Measurements from ENCODE around the gene CPZ.

Gene CPZ

GRCh38 chr4:8592366-8593263 lies at the start of gene CPZ:
Gene CPZ, plus strand, starts transcription at chr4:8592765. Its CDS starts 69 bp downstream, at chr4:8592834.
- Mint-ChIP-seq H3K27ac (no peak within 1 kb of the TSS), H3K4me1 (ENCODE audit: low read depth) (no peaks in the 10 kb centered on the region), H3K9me3 (no peaks in the 10 kb centered on the region), H3K36me3 (ENCODE audit: low read depth) (no peaks in the 10 kb centered on the region), H3K27me3 (peaks cover 41% of the 10 kb centered on the region), H3K4me3 (no peak within 1 kb of the TSS)
- intact Hi-C loops (cut with micrococcal nuclease): no loop called here

- H3K9me3 Mint-ChIP-seq: no peaks in the 10 kb centered on the region
- peaks cover 2% of the 10 kb centered on the region for H3K27me3 Mint-ChIP-seq
- intact Hi-C loops (cut with micrococcal nuclease): no loop called here
- no peaks in the 10 kb centered on the region for H3K36me3 Mint-ChIP-seq (ENCODE audit: low read depth)
- no peak overlapping the region for H3K4me3 Mint-ChIP-seq
- no peak overlapping the region for H3K27ac Mint-ChIP-seq
- H3K4me1 Mint-ChIP-seq (ENCODE audit: low read depth): peaks cover 5% of the 10 kb centered on the region
Observed at GRCh38 chr4:8542776-8543525, 49.6 kb upstream of the CPZ start.

GRCh38 chr4:8543623-8544022 lies 48.9 kb upstream of the CPZ start:
- no peak overlapping the region for H3K27ac Mint-ChIP-seq
- intact Hi-C loops (cut with micrococcal nuclease): no loop called here
- no peaks in the 10 kb centered on the region for H3K36me3 Mint-ChIP-seq (ENCODE audit: low read depth)
- peaks cover 2% of the 10 kb centered on the region for H3K27me3 Mint-ChIP-seq
- H3K4me3 Mint-ChIP-seq: no peak overlapping the region
- no peaks in the 10 kb centered on the region for H3K9me3 Mint-ChIP-seq
- H3K4me1 Mint-ChIP-seq (ENCODE audit: low read depth): peaks cover 5% of the 10 kb centered on the region

- H3K27me3 Mint-ChIP-seq: peaks cover 2% of the 10 kb centered on the region
- peaks cover 5% of the 10 kb centered on the region for H3K4me1 Mint-ChIP-seq (ENCODE audit: low read depth)
- H3K27ac Mint-ChIP-seq: no peak overlapping the region
- intact Hi-C loops (cut with micrococcal nuclease): no loop called here
- no peak overlapping the region for H3K4me3 Mint-ChIP-seq
- no peaks in the 10 kb centered on the region for H3K9me3 Mint-ChIP-seq
- no peaks in the 10 kb centered on the region for H3K36me3 Mint-ChIP-seq (ENCODE audit: low read depth)
Observed at GRCh38 chr4:8544282-8544681, 48.3 kb upstream of the CPZ start.

GRCh38 chr4:8544741-8545438 lies 47.7 kb upstream of the CPZ start:
- H3K9me3 Mint-ChIP-seq: no peaks in the 10 kb centered on the region

GRCh38 chr4:8545439-8545765 lies 47.2 kb upstream of the CPZ start:
- no peak overlapping the region for H3K4me3 Mint-ChIP-seq
- intact Hi-C loops (cut with micrococcal nuclease): no loop called here

More at GRCh38 chr4:8544741-8545438, 47.7 kb upstream of the CPZ start:
- H3K27me3 Mint-ChIP-seq: peaks cover 2% of the 10 kb centered on the region
- no peak overlapping the region for H3K27ac Mint-ChIP-seq
- intact Hi-C loops (cut with micrococcal nuclease): no loop called here
- H3K36me3 Mint-ChIP-seq (ENCODE audit: low read depth): no peaks in the 10 kb centered on the region
- H3K4me1 Mint-ChIP-seq (ENCODE audit: low read depth): peaks cover 5% of the 10 kb centered on the region
- no peak overlapping the region for H3K4me3 Mint-ChIP-seq

GRCh38 chr4:8546766-8547107 lies 45.8 kb upstream of the CPZ start:
- peaks cover 5% of the 10 kb centered on the region for H3K4me1 Mint-ChIP-seq (ENCODE audit: low read depth)
- intact Hi-C loops (cut with micrococcal nuclease): no loop called here

More at GRCh38 chr4:8545439-8545765, 47.2 kb upstream of the CPZ start:
- H3K9me3 Mint-ChIP-seq: no peaks in the 10 kb centered on the region
- H3K36me3 Mint-ChIP-seq (ENCODE audit: low read depth): no peaks in the 10 kb centered on the region
- peaks cover 2% of the 10 kb centered on the region for H3K27me3 Mint-ChIP-seq
- H3K4me1 Mint-ChIP-seq (ENCODE audit: low read depth): peaks cover 5% of the 10 kb centered on the region
- H3K27ac Mint-ChIP-seq: no peak overlapping the region

GRCh38 chr4:8547108-8547911 lies 45.3 kb upstream of the CPZ start:
- H3K27me3 Mint-ChIP-seq: peaks cover 2% of the 10 kb centered on the region
- no peaks in the 10 kb centered on the region for H3K36me3 Mint-ChIP-seq (ENCODE audit: low read depth)
- peaks cover 5% of the 10 kb centered on the region for H3K4me1 Mint-ChIP-seq (ENCODE audit: low read depth)
- intact Hi-C loops (cut with micrococcal nuclease): no loop called here
- no peak overlapping the region for H3K27ac Mint-ChIP-seq
- no peak overlapping the region for H3K4me3 Mint-ChIP-seq
- no peaks in the 10 kb centered on the region for H3K9me3 Mint-ChIP-seq

More at GRCh38 chr4:8546766-8547107, 45.8 kb upstream of the CPZ start:
- Mint-ChIP-seq H3K4me3 (no peak overlapping the region), H3K36me3 (ENCODE audit: low read depth) (no peaks in the 10 kb centered on the region), H3K9me3 (no peaks in the 10 kb centered on the region), H3K27ac (no peak overlapping the region), H3K27me3 (peaks cover 2% of the 10 kb centered on the region)

GRCh38 chr4:8547912-8548730 lies 44.4 kb upstream of the CPZ start:
- intact Hi-C loops (cut with micrococcal nuclease): no loop called here
- H3K27me3 Mint-ChIP-seq: peaks cover 2% of the 10 kb centered on the region
- H3K4me1 Mint-ChIP-seq (ENCODE audit: low read depth): peaks cover 5% of the 10 kb centered on the region
- H3K27ac Mint-ChIP-seq: no peak overlapping the region
- no peak overlapping the region for H3K4me3 Mint-ChIP-seq
- H3K9me3 Mint-ChIP-seq: no peaks in the 10 kb centered on the region
- H3K36me3 Mint-ChIP-seq (ENCODE audit: low read depth): no peaks in the 10 kb centered on the region

- intact Hi-C loops (cut with micrococcal nuclease): no loop called here
- Mint-ChIP-seq H3K36me3 (ENCODE audit: low read depth) (no peaks in the 10 kb centered on the region), H3K9me3 (no peaks in the 10 kb centered on the region), H3K4me1 (ENCODE audit: low read depth) (peaks cover 5% of the 10 kb centered on the region), H3K27ac (no peak overlapping the region), H3K27me3 (peaks cover 2% of the 10 kb centered on the region), H3K4me3 (no peak overlapping the region)
Observed at GRCh38 chr4:8548731-8549351, 43.7 kb upstream of the CPZ start.

- no peak overlapping the region for H3K4me3 Mint-ChIP-seq
- peaks cover 2% of the 10 kb centered on the region for H3K27me3 Mint-ChIP-seq
- H3K27ac Mint-ChIP-seq: no peak overlapping the region
- intact Hi-C loops (cut with micrococcal nuclease): no loop called here
- H3K36me3 Mint-ChIP-seq (ENCODE audit: low read depth): no peaks in the 10 kb centered on the region
- H3K4me1 Mint-ChIP-seq (ENCODE audit: low read depth): peaks cover 5% of the 10 kb centered on the region
- no peaks in the 10 kb centered on the region for H3K9me3 Mint-ChIP-seq
Observed at GRCh38 chr4:8549352-8549931, 43.1 kb upstream of the CPZ start.

GRCh38 chr4:8550691-8551090 lies 41.9 kb upstream of the CPZ start:
- H3K4me3 Mint-ChIP-seq: no peak overlapping the region
- H3K27me3 Mint-ChIP-seq: peaks cover 2% of the 10 kb centered on the region
- peaks cover 5% of the 10 kb centered on the region for H3K4me1 Mint-ChIP-seq (ENCODE audit: low read depth)
- H3K27ac Mint-ChIP-seq: no peak overlapping the region
- no peaks in the 10 kb centered on the region for H3K36me3 Mint-ChIP-seq (ENCODE audit: low read depth)
- H3K9me3 Mint-ChIP-seq: no peaks in the 10 kb centered on the region
- intact Hi-C loops (cut with micrococcal nuclease): no loop called here

Data from dendritic cell treated with granulocyte-macrophage colony-stimulating factor and Interleukin-4, amounts not matched to agents 40 ng/mL and 50 ng/mL, for 4 days (primary cell).